Right atrium auricular region (tissue), 2 donors: ENCODE measurements around the gene ANTXR1. TPM values are rescaled to one million over a fixed set of nuclear protein-coding genes. Genes with fewer than 3 reads are reported as not detected.

Experiments used
- DNase-seq: peaks from one replicate; pipeline ENCODE4 v3.0.0-alpha.2; 2019; ENCODE audit warnings: low spot score
- H3K27ac ChIP-seq, 2 donors: fragments of 200-600 bp; sonication (generic); 1 replicate in 1 of 2; 2 replicates in 1 of 2; pipeline ENCODE4 v1.5.1; 2016 to 2019
- H3K27me3 ChIP-seq, 2 donors: fragments of 200-600 bp; sonication (generic); one replicate each; pipeline versions ENCODE4 v1.5.1 to v1.6.0; 2017 to 2019
- H3K36me3 ChIP-seq: fragments of 200-600 bp; sonication (generic); one replicate; pipeline ENCODE4 v1.5.1; 2016
- H3K4me1 ChIP-seq, 2 donors: fragments of 200-600 bp; sonication (generic); one replicate each; pipeline versions ENCODE4 v1.5.1 to v1.6.0; 2017 to 2019
- H3K4me3 ChIP-seq, 2 donors: fragments of 200-600 bp; sonication (generic); 1 replicate in 1 of 2; 2 replicates in 1 of 2; pipeline ENCODE4 v1.5.1; 2017 to 2019; ENCODE audit warnings: mild to moderate bottlenecking in 1 of 2, moderate library complexity in 1 of 2
- H3K9me3 ChIP-seq, 2 donors: fragments of 200-600 bp; sonication (generic); one replicate each; pipeline ENCODE4 v1.5.1; 2019
- CTCF ChIP-seq, 2 donors: fragments of 200-600 bp; sonication (generic); IDR thresholded peaks; one replicate each; pipeline ENCODE4 v1.5.1; 2019; ENCODE audit warnings: antibody characterized with exemption in 2 of 2
- total RNA-seq, 2 donors: library from RNA; depleted of rRNA; stranded (reverse); fragments of >200 nt; gene quantifications; one replicate each; pipeline ENCODE4 v1.1.0, GENCODE V29; 2016

ANTXR1 gene
- total RNA-seq, 2 donors from 2014 or later: 27.3 to 52.2 TPM

GRCh38 chr2:69013840-69014821 is 1.2 kb downstream of the ANTXR1 start:
- no peaks in the 10 kb centered on the region for H3K36me3 ChIP-seq
- H3K27me3 ChIP-seq: peaks cover 0 to 4% of the 10 kb centered on the region in 2 donors
- no peaks in the 10 kb centered on the region for H3K9me3 ChIP-seq
- peak overlapping the region; percentile 66 to 67 for H3K4me3 ChIP-seq
- no peak for DNase-seq
- H3K27ac ChIP-seq: peak overlapping the region; percentile 77 to 79
- peak in 1 of 2 donors; percentile 8 for TF ChIP-seq CTCF (IDR thresholded peaks at IDR 0.05)
- peaks cover 0 to 31% of the 10 kb centered on the region in 2 donors for H3K4me1 ChIP-seq

DNA sequence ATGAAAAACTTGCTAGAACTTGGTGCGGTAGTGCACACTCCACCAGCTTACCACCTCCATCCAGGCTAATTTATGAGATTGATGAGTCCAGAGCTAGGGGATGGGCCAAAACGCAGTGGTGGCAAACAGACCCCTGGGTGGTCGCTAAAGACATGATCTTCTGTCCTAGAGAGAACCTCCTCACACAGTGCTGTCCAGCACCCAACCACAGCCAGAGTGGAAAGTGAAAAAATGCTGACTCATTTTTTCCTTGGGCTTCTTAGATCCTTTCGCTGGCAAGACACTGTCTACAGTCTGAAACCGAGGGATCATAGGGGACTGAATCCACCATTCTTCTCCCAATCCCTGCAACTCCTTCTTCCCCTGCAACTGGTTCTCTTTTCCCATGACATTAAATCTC is 4.1 kb downstream of the ANTXR1 start:
- Histone ChIP-seq H3K4me1 (peaks cover 0 to 44% of the 10 kb centered on the region in 2 donors), H3K4me3 (peak overlapping the region in 1 of 2 donors; percentile 8), H3K27ac (no peak overlapping the region), H3K9me3 (no peaks in the 10 kb centered on the region), H3K36me3 (no peaks in the 10 kb centered on the region), H3K27me3 (peaks cover 0 to 4% of the 10 kb centered on the region in 2 donors)
- DNase-seq: no peak
- no peak for TF ChIP-seq CTCF (IDR thresholded peaks at IDR 0.05)

GRCh38 chr2:69017835-69018234 is 4.9 kb downstream of the ANTXR1 start:
- TF ChIP-seq CTCF (IDR thresholded peaks at IDR 0.05): no peak
- no peak overlapping the region for H3K4me3 ChIP-seq
- no peak overlapping the region for H3K27ac ChIP-seq

GRCh38 chr2:69018678-69019095 is 5.7 kb downstream of the ANTXR1 start:
- no peak for TF ChIP-seq CTCF (IDR thresholded peaks at IDR 0.05)
- H3K27ac ChIP-seq: no peak overlapping the region
- peaks cover 0 to 4% of the 10 kb centered on the region in 2 donors for H3K27me3 ChIP-seq
- H3K36me3 ChIP-seq: no peaks in the 10 kb centered on the region
- H3K4me1 ChIP-seq: peaks cover 0 to 34% of the 10 kb centered on the region in 2 donors
- DNase-seq: no peak
- H3K4me3 ChIP-seq: no peak overlapping the region
- no peaks in the 10 kb centered on the region for H3K9me3 ChIP-seq

More at GRCh38 chr2:69017835-69018234, 4.9 kb downstream of the ANTXR1 start:
- peaks cover 0 to 39% of the 10 kb centered on the region in 2 donors for H3K4me1 ChIP-seq
- H3K27me3 ChIP-seq: peaks cover 0 to 4% of the 10 kb centered on the region in 2 donors
- no peaks in the 10 kb centered on the region for H3K36me3 ChIP-seq
- H3K9me3 ChIP-seq: no peaks in the 10 kb centered on the region
- no peak for DNase-seq

- H3K36me3 ChIP-seq: no peaks in the 10 kb centered on the region
- no peak overlapping the region for H3K27ac ChIP-seq
- no peaks in the 10 kb centered on the region for H3K27me3 ChIP-seq
- peaks cover 0 to 27% of the 10 kb centered on the region in 2 donors for H3K4me1 ChIP-seq
- DNase-seq: no peak
- no peaks in the 10 kb centered on the region for H3K9me3 ChIP-seq
- no peak for TF ChIP-seq CTCF (IDR thresholded peaks at IDR 0.05)
- no peak overlapping the region for H3K4me3 ChIP-seq
Observed at GRCh38 chr2:69020496-69021426, 7.8 kb downstream of the ANTXR1 start.
